ENCODE results near the gene KISS1.

Gene KISS1

GRCh38 chr1:204143276-204144041 is 52.8 kb downstream of the KISS1 start:
- in situ Hi-C loops (cut with MboI; ENCODE audit: low sequenced_read_pairs): loop anchor here (25.0 kb wide), 1 partner anchor 281 kb away; the partner anchor contains the start of gene SNRPE

GRCh38 chr1:204142032-204142974 is 54.0 kb downstream of the KISS1 start:
- in situ Hi-C loops (cut with MboI; ENCODE audit: low sequenced_read_pairs): loop anchor here (25.0 kb wide), 1 partner anchor 280 kb away; the partner anchor contains the start of gene SNRPE

- in situ Hi-C loops (cut with MboI; ENCODE audit: low sequenced_read_pairs): loop anchor here (25.0 kb wide), 1 partner anchor 279 kb away; the partner anchor contains the start of gene SNRPE
Measured at GRCh38 chr1:204141131-204141530, 55.2 kb downstream of the KISS1 start.
